Adipose tissue (tissue), 3 donors: Measurements from ENCODE around the gene SMIM24. TPM values are rescaled to one million over a fixed set of nuclear protein-coding genes. Genes with fewer than 3 reads are reported as not detected.
"Not testable (repeated sequence)": the region's sequence is repeated elsewhere in the genome, so short reads cannot be mapped to it uniquely, and the experiment has no call there.

Source experiments
- H3K27ac ChIP-seq: one replicate; pipeline ENCODE4 v1.5.1; 2013; ENCODE audit warnings: low read depth, low read length
- WGBS, 3 donors: extraction: QIAGEN DNeasy Blood & Tissue Kit; methylation state at CpG; one replicate each; pipeline ENCODE4 v1.1.7; 2013; 5-methylcytosine and 5-hydroxymethylcytosine counted together
- polyA plus RNA-seq, 3 donors: library from polyadenylated mRNA; stranded (reverse); fragments of 200-250 nt; gene quantifications; one replicate each; pipeline ENCODE4 v1.2.3, GENCODE V29; 2013
- donor health status: healthy with polysubstance abuse.
- donor health status: Bipolar disorder and iron deficiency.
- donor health status: healthy.

Gene SMIM24
- polyA plus RNA-seq, 3 donors: 1.2 to 18.6 (median 1.9) TPM

DNA sequence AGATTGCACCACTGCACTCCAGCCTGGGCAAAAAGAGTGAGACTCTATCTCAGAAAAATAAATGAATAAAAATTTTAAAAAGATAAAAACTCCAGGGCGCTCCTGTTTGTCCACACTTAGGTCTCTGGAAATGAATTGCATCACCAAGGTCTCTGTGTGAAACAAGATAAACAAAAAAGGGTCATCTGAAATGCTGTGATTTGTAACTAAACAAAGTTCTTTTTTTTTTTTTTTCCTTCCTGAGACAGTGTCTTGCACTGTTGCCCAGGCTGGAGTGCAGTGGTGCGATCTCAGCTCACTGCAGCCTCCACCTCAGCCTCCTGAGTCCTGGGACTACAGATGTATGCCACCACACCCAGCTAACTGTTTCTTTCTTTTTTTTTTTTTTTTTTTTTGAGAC, 37.3 kb upstream of the SMIM24 start:
- WGBS, 3 donors: 80 to 91% (median 91%) methylated on average over 2 of the region's 2 CpGs

GRCh38 chr19:3516675-3517207, 36.4 kb upstream of the SMIM24 start:
- WGBS, 3 donors: 38 to 77% (median 70%) methylated on average over 15 of the region's 15 CpGs
- no peak overlapping the region for H3K27ac ChIP-seq

More for the DNA sequence above, 37.3 kb upstream of the SMIM24 start:
- no peak overlapping the region for H3K27ac ChIP-seq

DNA sequence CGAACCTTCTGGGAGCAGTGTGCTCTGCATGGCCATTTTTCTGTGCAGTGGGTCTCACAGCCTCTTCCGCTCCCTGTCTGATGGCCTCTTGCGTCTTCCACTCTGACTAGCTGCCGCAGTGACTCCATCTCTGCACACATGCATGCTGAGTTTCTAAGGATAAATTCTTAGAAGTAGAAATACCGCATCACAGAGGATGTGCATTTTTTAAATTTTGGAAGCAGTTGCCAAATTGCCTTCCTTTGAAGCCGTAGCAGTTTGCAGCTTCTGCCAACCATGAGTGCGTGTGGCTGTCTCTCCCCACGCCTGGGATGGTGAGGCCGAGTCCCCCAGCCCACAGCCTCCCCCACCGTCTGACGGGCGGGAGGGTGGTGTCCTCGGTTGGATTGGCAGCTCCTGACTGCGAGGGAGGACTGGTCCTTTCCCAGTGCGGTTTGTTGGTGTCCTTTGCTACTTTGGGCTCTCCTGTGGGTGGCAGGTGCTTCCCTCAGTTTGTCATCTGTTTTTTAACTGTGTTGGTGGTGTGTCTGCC, 35.6 kb upstream of the SMIM24 start:
- WGBS, 3 donors: 64 to 83% (median 68%) methylated on average over 15 of the region's 15 CpGs

GRCh38 chr19:3514930-3515329, 34.6 kb upstream of the SMIM24 start:
- 86 to 93% (median 92%) methylated on average over 11 to 12 of the region's 12 CpGs for WGBS, 3 donors
- H3K27ac ChIP-seq: no peak overlapping the region

More for the DNA sequence above, 35.6 kb upstream of the SMIM24 start:
- no peak overlapping the region for H3K27ac ChIP-seq

GRCh38 chr19:3513229-3514140, 33.2 kb upstream of the SMIM24 start:
- 73 to 88% (median 85%) methylated on average over 22 to 23 of the region's 23 CpGs for whole genome bisulfite sequencing, 3 donors
- H3K27ac ChIP-seq: no peak overlapping the region

DNA sequence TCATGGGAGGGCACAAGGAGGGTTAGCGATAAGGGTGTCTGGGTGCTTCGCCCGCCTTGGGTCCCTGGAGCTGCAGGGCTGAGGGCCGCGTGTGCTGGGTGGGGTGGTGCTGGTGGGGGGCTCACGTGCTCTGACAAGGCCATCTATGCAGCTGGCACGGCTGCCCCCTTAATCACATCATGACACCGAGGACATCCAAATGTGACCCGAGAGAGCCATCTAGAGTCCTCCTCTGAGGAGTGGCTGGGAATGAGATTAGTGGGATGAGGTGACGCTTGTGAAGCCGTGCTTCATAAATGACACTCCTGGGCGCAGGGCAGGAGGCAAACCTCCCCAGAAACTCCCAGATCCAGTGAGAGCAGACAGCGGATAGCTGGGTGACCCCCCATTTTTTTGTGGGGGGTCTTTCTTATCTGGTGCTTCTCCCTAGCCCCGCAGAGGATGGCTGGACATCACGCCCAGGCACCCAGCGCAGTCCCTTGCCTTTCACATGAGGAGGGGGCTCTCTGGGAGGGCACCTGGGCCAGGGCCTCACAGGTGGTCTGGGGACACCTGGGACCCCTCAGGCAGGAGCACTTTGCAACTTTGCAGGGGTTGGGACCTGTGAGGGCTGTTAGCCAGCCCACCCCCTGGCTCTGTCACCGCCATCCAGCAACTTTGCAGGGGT, 32.4 kb upstream of the SMIM24 start:
- 84 to 95% (median 91%) methylated on average over 17 of the region's 17 CpGs for WGBS, 3 donors
- no peak overlapping the region for H3K27ac ChIP-seq

DNA sequence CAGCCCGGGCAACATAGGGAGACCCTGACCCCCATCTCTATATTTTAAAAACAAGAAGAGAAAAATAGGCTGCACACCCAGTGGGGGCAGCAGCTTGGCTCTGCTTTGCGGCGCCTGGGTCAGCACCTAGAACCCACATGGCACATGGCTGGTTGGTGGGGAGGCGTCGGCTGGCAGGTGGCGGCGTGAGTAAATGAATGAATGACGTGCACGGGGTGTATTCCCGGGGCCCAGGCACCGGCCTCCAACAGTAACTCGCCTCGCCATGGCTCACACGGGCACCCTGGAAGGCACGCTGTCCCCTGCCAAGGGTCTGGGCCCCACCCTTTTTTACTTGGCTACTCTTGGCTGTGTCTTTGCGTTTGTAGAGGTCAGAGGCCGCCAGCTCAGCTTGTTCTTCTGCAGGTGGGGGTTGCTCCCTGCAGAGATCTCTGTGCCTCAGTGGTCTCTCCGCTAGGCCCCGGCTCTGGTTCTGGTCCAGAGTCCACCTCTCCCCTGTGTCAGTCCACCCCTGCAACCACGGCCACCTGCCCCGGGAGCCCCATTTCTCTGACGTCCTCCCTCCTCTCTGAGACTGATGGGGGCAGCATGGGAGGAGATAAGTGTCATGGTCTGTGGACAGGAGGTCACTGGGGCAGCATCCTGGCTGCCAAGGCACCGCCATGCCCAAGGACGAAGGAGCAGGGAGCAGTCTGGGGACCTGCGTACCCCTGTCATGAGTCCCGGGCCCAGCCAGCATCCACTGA, 31.4 kb upstream of the SMIM24 start:
- 82 to 88% (median 82%) methylated on average over 26 of the region's 26 CpGs for WGBS, 3 donors
- no peak overlapping the region for H3K27ac ChIP-seq

DNA sequence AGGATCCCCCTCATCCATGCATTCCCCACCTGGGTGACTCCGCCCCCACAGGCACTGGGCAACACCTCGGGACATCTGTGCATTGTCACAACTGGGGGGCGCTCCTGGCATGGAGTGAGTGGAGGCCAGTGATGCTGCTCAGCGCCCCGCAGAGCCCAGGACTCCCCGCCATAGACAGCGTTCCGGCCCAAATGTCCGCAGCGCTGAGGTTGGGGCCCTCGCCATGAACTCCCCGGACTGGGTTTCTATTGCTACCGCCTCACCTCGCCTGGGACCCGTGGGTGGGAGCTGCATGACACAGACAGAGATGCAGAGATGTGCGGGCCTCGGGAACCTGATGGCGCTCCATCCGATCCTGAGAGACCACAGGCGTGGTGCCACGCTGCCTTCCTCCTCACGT, 30.4 kb upstream of the SMIM24 start:
- 87 to 90% (median 89%) methylated on average over 22 of the region's 22 CpGs for WGBS, 3 donors
- no peak overlapping the region for H3K27ac ChIP-seq

GRCh38 chr19:3509566-3509989, 29.3 kb upstream of the SMIM24 start:
- WGBS, 3 donors: 89 to 92% (median 90%) methylated on average over 14 to 15 of the region's 15 CpGs
- no peak overlapping the region for H3K27ac ChIP-seq

- no peak overlapping the region for H3K27ac ChIP-seq
- WGBS, 3 donors: 83 to 91% (median 84%) methylated on average over 23 of the region's 23 CpGs
Measured at GRCh38 chr19:3508771-3509535, 28.6 kb upstream of the SMIM24 start.

GRCh38 chr19:3508121-3508661, 27.9 kb upstream of the SMIM24 start:
- not testable (repeated sequence) for H3K27ac ChIP-seq
- 87 to 95% (median 92%) methylated on average over 17 to 18 of the region's 18 CpGs for WGBS, 3 donors

- 17 to 44% (median 42%) methylated on average over 31 of the region's 31 CpGs for WGBS, 3 donors
- no peak overlapping the region for H3K27ac ChIP-seq
Measured at GRCh38 chr19:3507371-3508120, 27.2 kb upstream of the SMIM24 start.

DNA sequence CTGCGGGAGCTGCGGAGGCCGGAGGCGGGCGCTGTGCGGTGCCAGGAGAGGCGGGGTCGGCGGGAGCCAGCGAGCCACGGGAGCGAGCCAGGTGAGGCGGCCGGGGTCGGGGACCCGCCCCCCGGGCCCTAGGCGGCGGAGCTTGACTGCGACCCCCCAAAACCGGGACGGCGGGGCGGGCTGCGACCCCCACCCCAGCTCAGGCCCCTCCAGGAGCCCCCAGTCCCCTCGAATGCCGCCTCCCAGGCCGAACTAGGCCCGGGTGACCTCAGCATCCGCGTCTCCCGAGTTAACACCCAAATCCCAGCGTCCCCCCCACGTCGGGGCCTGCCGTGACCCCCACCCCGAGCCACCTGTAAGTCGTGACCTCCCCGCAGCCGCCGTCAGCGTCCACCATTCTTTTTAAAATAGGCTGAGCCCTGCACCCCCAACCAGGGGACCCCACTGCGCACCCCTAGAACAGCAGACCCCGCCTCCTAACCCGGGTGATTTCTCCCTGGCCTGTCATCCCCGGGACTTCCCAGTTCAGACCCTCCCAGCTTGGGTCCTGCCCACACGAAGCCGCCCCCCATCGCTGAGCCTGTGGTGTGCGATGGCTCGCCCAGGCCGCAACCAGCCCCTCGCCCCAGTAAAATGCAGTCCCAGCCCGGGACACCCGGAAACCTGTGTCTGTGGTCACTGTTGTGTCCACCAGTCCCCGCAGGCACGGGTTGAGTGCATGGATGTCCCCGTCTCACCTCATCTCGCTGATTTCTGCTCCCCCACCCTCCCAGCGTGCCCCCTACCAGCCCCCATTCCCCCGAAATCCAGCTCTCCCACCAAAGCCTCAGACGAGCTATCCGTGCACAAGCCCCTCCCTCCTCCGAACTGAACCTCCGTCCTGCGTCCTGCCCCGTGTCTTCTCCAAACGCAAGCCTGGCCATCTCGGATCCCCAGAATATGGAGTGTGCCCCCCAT, 26.3 kb upstream of the SMIM24 start:
- H3K27ac ChIP-seq: no peak overlapping the region
- WGBS, 3 donors: 0 to 1% (median 1%) methylated on average over 50 to 69 of the region's 69 CpGs

GRCh38 chr19:3505598-3506383, 25.5 kb upstream of the SMIM24 start, which contains the start of gene FZR1:
Gene FZR1, plus strand, starts transcription at chr19:3506311. Its CDS starts 16,679 bp downstream, at chr19:3522990.
- WGBS, 3 donors: 1% methylated on average over 68 to 79 of the region's 79 CpGs
- no peak within 1 kb of the TSS for H3K27ac ChIP-seq

DNA sequence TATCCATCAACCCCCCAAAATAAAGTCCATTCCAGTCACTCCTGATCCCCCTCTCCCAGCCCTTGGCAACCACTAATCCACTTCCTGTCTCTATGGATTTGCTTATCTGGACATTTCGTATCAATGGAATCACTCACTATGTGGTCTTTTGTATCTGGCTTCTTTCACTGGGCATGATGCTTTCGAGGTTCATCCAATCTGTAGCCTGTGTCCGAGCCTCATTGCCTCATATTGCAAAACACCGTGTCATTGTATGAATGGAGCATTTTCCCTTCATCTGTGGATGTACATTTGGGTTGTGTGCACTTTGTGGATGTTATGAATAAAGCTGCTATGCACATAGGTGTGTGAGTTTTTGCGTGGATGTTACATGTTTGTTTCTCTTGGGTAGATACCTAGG, 24.4 kb upstream of the SMIM24 start:
- H3K27ac ChIP-seq: no peak overlapping the region
- whole genome bisulfite sequencing, 3 donors: 68 to 80% (median 78%) methylated on average over 5 of the region's 5 CpGs
